GM19467 (cell line): Measurements from ENCODE around the gene NCR2.

Experiments
- ATAC-seq: cut with Tn5 transposase; IDR thresholded peaks from one replicate; pipeline ENCODE4 v1.9.1; 2021; ENCODE audit warnings: mild to moderate bottlenecking, moderate library complexity; ENCODE audit not compliant: unreplicated experiment

The NCR2 gene

DNA sequence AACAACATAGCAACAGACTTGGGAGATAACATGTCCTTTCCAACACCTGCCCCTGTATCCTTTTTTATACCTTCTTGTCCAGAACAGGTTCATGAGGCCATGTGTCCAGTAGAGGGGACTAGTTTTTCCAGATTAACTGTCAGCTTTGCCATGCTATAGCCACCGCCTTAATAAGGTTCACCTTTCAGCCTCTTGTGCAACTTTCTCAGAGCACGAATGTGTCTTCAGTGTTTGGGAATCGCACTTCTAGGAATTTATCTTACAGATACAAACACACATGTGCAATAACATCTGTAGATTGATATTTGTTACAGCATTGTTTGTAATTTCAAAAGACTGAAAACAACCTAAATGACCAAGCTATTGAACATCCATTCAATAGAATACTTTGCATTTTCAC lies 21.4 kb downstream of the NCR2 start:
- ATAC-seq: no peak

DNA sequence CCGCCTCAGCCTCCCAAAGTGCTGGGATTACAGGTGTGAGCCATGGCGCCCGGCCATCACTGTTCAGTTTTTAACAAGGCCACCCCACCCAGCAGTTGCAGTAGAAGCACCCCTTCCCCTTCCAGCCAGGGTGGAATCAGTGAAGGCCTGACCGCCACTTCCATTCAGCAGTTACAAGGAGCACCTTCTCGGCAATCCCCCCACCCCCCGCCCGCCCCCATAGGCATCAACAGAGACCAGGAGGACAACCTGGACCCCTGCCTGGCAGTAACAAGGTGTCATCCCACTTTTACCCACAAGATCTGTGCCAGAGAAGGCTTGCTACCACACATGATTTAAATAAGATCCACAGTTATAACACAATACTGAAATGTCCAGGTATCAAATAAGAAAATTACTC lies 23.1 kb downstream of the NCR2 start:
- no peak for ATAC-seq

DNA sequence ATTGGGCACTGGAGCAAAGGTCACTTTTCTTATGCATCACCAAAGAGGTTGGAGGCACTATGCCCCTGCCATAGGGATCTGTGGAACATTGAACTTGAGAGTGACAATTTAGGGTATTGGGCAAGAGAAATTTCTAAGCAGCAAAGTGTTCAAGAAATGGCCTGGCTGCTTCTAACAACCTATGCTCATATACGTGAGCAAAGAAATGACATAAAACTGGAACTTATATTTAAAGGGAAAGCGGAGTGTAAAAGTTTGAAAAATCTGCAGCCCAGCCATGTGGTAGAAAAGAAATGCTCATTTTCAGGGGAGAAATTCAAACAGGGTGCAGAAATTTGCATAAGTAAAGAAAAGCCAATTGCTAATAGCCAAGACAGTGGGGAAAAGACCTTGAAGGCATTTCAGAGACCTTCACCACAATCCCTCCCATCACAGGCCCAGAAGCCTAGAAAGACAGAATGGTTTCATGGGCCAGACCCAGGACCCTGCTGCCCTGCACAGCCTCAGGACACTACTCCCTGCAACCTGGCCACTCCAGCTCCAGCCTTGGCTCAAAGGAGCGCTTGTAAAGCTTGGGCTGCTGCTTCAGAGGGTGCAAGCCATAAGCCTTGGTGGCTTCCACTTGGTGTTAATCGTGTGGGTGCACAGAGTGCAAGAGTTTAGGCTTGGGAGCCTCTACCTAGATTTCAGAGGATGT lies 24.4 kb downstream of the NCR2 start:
- ATAC-seq: no peak

DNA sequence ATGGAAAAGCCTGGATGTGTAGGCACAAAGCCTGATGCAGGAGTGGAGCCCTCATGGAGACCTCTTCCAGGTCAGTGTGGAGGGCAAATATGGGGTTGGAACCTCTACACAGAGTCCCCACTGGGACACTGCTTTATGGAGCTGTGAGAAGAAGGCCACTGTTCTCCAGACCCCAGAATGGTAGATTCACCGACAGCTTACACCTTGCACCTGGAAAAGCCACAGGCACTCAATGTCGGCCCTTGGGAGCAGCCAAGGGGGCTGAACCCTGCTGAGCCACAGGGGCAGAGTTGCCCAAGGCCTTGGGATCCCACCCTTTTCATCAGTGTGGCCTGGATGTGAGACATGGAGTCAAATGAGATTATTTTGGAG lies 24.9 kb downstream of the NCR2 start:
- no peak for ATAC-seq

DNA sequence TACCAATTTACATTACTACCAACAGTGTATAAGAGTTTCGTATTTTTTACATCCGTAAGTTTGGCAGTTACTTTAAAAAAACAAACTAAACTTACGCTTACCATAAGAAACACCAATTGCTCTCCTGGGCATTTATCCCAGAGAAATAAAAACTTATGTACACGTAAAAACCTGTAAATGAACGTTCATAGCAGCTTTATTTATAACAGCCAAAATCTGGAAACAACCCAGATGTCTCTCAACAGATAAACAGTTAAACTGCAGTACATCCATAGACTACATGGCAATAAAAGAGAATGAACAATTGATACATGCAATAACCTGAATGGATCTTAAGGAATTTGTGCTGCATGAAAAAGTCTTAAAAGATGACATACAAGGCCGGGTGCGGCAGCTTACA lies 30.7 kb downstream of the NCR2 start:
- no peak for ATAC-seq

DNA sequence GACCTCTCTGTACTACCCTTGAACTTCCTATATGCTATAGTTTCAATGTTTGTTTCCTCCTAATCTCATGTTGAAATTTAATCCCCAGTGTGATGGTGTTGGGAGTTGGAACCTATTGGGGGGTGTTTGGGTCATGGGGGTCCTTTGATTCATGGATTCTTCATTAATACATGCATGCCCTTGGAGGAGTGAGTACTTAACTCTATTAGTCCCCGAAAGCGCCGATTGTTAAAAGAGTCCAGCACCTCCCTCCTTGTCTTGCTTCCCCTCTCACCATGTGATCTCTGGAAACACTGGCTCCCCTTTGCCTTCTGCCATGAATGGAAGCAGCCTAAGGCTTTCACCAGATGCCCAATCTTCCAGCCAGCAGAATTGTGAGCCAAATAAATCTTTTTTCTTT lies 31.7 kb downstream of the NCR2 start:
- ATAC-seq: no peak

DNA sequence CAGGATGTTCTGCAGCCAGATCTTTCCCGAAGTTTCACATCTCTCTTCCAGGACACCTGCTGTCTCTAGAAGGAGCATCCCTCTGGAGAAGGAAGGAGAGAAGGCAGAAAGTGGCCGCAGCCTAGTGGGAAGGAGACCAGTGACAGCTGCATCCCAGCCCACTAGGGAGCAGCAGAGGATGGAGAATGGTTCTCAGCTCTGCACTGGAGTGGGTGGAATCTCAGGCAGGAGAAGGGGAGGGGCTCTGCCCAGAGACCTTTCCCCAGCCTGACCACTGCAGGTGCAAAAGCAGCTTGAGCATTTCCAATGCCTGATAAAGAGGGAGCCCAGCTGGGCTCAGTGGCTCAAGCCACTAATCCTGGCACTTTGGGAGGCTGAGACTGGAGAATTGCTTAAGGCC lies 32.3 kb downstream of the NCR2 start:
- no peak for ATAC-seq

DNA sequence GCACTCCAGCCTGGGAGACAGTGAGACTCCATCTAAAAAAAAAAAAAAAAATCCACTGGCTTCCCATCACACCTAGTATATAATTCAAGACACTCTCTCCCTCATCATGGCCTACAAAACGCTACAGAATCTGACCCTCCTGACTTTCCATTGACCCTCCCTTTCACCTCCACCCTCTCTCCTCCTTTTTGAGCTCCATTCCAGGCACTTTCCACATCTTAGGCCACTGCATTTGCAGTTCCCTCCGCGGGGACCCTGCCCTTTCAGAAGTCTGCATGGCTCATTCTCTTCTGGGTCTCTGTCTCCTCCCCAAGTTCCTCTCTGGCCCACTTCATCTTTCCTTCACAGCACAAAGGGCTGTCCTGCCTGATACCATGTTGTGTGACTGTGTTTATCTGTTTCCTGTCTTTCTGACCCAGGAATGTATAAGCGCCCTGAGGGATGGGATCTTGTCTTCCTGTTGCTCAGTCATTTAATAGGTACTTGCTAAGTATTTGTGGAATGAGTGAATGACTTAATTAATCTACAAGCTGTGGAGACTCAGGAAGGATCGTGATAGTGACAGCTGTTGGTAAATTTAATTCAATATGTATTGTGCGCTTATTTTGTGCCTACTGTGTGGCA lies 35.2 kb downstream of the NCR2 start:
- no peak for ATAC-seq

DNA sequence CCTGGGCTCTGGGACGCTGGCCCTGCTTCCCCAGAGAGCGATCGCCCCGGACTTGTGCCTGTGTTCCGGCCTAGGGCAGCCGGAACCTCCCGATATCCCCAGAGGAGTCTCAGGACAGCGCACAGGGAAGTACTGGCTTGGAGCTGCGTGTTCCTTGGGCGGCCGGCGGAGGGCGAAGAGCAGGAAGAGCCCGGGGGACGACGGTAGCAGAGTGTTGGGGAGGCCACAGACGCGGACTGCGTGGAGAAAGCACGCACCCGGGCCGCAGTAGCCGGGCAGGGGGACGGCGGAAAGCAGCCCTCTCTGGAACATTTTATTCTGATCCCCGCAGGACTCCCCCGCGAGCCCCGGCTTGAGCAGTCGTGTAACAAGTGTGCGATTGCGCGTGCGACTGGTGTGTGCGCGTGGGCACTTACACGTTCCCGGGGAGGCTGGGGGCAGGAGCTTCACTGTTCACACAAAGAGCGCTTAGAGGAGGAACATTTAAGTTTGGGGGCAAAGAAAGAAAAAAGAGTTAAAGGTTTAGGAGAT lies 36.1 kb downstream of the NCR2 start:
- ATAC-seq: no peak

DNA sequence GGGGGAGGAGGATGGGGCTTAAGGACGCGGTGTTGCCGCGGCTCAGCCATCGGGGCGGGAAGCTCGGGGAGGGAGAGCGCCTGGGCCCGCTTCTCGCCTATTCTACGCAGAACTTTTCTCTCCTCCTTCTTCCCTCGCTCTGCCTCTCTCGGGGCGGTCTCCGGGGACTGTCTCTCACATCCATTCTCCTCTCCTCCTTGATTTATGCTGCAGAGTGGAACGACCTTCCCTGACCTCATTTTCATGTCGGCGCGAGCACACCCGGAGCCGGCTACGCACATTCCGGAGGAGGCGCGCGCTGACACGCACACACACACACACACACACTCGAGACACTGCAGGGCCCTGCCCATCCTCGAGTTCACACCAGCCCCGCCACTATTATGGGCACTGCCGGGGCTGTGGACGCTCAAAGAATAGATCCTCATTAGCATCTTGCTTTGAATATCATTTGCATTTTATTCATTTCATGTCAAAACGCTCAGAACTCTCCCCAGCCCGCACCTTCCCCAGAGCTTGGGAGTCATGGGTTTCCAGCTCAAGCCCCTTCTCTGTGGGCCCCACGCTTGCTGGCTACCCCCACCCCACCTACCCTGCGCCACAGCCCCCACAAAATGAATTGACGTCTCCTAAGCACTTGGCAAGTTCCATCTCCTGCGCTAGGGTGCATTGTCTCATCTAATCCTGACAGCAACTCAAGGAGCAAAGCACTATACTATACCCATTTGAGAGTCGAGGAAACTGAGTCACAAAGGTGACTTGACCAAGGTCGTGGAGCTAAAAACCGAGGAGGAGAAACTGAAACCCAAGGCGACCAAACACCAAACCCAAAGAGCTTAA lies 36.8 kb downstream of the NCR2 start:
- ATAC-seq: no peak

DNA sequence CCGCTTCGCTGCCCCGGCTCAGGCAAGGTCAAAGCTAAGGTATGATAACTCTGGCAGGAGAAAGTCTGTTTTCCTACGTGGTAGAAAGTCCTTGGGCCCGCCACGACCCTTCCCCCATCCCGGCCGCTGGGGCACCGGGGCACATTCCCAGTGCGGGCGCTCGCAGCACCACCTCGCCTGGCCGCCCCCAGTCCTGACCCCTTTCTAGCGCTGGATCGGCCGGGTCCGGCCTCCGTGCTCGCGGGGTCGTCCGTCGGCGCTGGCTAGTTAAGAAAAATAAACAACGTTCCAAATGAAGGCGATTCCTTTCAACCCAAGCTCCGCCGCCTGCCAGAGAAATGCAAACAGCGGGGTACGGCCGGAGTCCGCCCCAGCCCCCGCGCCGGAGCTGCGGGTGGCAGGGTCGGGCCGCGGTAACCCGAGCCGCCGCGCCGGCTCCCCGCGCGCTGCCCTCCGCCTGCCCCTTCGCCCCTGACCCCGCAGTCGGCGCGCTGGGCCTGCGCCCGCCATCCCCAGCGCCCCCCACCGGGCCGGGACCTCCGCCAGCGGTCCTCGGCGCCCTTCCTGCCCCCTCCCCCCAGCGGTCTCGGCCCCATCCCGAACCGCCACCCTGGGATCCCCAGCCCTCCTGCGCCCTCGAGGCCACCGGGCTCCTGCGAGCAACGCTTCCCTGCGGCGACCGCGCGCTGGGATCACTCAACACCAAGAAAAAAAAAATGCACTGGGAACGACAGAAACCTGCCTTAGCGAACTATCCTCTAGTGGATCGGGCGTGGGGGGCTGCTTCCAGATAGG lies 37.6 kb downstream of the NCR2 start:
- ATAC-seq: no peak

DNA sequence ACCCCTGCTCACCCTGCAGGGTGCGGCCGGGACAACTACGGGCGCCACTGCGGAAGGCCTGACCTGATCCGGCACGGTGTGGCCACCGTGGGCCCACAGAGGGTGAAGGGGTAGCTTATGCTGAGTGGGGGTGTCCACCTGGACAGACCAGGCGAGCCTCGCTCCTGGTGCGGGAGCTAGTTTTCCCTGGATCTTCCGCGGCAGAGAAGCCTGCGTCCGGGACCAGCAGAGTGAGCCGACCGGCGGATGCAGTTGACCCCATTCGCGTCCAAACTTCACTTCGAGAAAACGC lies 38.2 kb downstream of the NCR2 start:
- no peak for ATAC-seq

DNA sequence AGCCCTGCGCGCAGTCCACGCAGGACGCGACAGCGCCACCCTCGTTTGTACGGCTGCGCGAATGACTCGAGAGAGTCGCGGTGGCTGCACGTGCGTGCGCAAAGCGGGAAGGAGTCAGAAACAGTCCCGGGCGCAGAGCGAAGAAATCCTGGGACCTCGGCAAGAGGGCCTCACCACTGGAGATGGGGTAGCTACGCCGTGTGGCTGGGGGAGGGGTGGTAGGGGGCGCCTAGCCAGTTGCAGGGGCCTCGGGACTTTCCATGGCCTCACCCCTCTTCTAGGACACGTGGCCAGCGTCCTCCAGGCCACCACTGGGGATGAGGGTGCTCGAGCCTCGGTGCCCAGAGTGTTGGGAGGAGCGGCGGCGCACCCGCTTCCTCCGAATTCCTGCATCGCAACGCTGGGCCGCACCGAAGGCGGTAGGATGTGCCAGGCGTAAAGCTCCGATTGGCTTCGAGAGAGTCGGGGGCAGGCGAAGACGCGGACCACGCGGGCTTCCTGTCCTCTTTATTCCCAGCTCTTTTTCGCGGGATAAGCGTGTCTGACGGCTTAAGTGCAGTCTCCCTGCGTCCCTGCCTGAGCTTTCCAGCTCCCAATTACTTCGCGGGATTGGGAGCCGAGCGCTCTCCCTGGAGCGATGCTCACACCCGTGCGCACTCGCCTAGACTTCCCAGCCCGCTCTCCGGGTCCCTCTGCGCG lies 38.7 kb downstream of the NCR2 start:
- no peak for ATAC-seq

DNA sequence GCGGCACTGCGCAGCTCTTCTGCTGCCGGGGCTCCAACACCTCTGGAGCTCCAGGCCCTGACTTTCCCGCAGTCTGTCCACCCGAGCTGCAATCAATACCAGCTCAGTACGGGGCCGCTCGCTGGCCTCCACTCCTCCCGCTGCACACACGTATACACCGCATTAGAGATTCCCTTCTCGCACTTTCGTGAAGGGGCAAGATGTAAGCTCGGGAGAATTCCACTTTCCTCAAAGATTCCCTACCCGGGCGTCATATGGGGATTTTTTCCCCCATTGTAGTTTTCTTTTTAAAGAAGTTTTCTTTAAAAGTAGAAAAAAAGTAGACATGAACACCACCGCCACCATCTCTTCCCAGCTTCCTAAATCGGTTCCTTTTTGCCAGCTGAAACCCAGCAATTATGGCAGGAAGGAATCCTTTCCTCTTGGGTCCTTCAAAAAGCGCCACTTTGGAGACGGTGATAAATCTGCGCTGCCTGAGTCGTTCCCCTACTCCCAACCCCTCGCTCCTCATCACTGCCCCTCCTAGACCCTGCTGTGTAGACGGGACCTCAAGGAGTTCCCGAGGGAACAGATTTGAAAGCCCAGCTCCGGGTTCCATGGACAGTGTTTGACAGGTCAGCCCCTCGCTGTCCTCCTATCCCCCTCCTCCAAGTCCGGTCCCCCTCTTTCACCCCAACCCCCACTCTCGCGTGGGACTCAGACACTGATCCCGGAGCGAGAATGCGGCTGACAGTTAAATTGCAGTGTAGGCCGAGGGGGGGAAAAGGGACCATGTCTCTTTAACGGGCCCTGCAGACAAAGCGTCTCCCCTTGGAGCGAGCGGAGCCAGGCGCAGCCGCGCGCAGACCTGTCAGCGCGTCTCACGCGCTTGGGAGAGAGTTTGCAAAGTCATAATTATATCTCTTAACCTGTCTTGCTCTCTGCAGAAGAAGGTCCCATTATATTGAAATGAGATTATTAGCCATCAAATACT lies 39.5 kb downstream of the NCR2 start:
- no peak for ATAC-seq

DNA sequence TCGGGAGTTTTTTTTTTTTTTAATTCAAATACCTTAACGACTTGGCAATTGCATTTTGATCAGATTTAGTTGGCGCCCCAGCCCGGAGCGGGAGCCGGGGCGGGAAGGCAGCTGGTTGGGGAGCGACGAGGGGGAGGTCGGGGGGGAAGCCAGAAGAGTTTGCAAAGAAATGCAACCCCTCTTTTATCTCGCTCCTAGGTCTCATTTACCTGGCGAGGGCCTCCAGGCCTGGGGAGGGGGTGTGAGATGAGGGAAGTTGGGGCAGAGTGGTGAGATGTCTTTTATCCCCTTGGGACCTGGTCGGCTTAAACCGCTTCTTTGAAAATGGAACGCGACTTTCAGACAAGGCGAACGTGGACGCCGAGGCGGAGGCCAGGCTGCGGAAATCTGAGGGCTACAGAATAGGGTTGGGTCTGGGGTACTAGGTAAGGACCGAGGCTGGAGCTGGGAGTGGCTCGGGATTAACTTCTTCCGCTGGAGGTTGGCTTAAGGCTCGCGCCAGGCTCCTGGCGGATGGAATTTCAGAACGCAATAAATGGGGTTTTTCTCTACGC lies 40.3 kb downstream of the NCR2 start:
- ATAC-seq: no peak

DNA sequence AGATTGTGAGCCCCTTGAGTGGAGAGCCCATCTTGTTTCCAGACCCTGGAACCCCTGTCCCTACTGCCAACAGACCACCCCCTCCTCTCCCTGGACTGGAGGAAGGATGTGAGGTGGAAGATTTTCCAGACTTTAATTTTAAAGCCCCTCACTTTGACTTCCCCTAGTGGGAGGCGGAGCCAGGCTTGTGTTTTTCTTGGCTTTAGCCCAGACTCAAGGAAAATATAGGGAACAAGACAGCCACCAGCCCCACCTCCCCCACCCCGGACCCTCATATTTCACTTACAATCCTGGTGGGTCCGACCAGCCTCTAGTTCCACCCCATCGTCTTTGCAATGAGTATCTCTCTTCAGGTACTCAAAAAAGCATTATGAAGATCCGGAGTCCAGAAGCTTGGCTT lies 40.8 kb downstream of the NCR2 start:
- no peak for ATAC-seq

DNA sequence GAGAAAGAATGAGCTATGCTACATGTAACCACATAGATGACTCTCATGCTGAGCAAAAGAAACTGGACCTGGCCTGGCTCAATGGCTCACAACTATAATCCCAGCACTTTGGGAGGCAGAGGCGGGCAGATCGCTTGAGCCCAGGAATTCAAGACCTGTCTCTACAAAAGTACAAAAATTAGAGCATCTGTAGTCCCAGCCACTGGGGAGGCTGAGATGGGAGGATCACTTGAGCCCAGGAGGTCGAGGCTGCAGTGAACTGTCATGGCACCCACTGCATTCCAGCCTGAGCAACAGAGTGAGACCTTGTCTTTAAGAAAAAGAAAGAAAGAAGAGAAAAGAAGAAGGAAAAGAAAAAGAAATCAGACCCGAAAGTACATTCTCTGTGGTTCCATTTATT lies 41.7 kb downstream of the NCR2 start:
- ATAC-seq: no peak

DNA sequence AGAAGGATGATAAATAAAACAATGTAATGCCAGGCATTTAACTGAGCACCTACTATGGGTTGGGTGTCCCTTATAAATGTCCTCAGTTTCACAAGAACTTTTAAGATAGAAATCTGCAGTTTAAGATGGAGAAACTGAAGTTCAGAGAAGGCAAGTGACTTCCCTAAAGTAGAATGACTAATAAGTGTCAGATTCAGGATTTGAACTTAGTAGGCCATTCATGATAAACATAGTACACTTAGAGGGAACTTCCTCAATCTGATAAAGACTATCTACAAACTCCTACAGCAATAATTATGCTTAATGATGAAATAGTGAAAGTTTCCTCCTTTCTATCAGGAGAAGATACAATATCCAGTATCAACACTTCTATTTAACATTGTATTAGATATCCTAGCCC lies 43.9 kb downstream of the NCR2 start:
- ATAC-seq: no peak

DNA sequence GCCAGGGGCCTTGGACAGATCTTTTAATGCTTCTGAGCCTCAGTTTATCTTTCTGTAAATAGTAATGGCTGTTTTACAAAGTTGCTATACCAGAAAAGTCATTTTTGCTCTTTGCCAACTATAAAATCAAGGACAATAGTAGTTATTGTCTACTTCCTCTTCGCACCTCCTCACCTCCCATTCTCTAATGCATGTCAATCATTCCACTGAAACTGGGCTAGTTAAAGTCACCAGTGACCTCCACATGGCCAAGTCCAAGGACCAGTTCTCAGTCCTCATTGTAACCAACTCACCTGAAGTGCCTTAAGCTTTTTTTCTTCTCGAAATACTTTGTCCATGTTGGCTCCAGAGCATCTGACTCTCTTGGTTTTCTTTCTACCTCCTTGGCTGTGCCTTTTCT lies 51.2 kb downstream of the NCR2 start:
- ATAC-seq: no peak
